ENCODE results near the gene CSRP2.
A peak's percentile ranks its signal among the peaks of the same experiment; 100 is the strongest.

The CSRP2 gene

DNA sequence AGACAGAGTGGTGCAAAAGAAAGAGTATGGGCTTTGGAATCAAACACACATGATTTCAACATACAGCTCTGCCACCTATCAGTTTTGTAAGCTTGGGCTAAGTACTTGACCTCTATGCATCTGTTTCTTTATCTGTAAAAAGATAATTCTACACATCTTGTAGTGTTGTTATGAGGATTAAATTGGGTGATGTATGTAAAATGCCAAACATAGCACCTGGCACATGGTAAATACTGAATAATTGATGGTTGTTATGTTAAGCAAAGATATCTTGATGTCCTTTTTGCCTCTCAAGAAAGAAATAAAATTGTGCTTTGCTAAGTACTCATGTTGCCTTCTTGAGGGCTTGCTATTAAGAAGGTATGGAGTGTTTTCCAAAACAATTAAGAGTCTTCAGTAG is 2.3 kb upstream of the CSRP2 start:
- TF ChIP-seq Cebpa-rat (IDR thresholded peaks at IDR 0.05) = no peak

DNA sequence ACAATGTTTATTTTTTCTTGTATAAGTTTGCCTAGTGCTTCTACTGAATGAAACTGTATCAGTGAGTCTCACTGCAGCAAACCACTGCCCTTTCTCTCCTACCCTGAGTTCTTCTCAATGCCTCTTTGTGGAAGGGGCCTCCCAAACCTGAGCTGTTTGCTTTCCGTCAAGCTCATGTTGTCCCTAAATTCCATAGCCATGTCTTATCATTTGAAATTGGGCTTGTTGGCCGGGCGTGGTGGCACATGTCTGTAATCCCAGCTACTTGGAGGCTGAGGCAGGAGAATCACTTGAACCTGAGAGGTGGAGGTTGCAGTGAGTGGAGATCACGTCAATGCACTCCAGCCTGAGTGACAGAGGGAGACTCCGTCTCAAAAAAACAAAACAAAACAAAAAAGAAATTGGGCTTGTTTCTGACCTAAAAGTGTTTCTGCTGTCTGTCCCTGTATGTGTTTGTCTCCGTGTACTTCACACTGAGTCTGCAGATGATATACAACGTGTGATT is 1.8 kb upstream of the CSRP2 start:
- Histone ChIP-seq H3K4me3 (no peak overlapping the region), H4K20me1 (no peaks in the 10 kb centered on the region), H3K9me3 (replicated peaks in 1 of 11) (no peaks in the 10 kb centered on the region), H3K36me3 (no peaks in the 10 kb centered on the region), H3K27ac (no peak overlapping the region), H3K27me3 (peaks cover 0 to 20% (median 9%) of the 10 kb centered on the region in 11 experiments; a peak in 13 of 22 replicates), H3K4me2 (no peak overlapping the region), H3K4me1 (peaks cover 0 to 33% (median 14%) of the 10 kb centered on the region in 10 experiments; a peak in 15 of 20 replicates), H3K9ac (no peak overlapping the region)
- no peak for TF ChIP-seq Cebpa-rat (IDR thresholded peaks at IDR 0.05)

More for the DNA sequence above, 2.3 kb upstream of the CSRP2 start:
- H3K27ac ChIP-seq = no peak overlapping the region
- H3K4me1 ChIP-seq = peaks cover 0 to 33% (median 14%) of the 10 kb centered on the region in 10 experiments; a peak in 15 of 20 replicates
- H3K9ac ChIP-seq = no peak overlapping the region
- H3K4me2 ChIP-seq = no peak overlapping the region
- peaks cover 0 to 20% (median 9%) of the 10 kb centered on the region in 11 experiments; a peak in 13 of 22 replicates for H3K27me3 ChIP-seq
- no peaks in the 10 kb centered on the region for H3K9me3 ChIP-seq (replicated peaks in 1 of 11)
- no peaks in the 10 kb centered on the region for H3K36me3 ChIP-seq
- no peak overlapping the region for H3K4me3 ChIP-seq
- H4K20me1 ChIP-seq = no peaks in the 10 kb centered on the region

DNA sequence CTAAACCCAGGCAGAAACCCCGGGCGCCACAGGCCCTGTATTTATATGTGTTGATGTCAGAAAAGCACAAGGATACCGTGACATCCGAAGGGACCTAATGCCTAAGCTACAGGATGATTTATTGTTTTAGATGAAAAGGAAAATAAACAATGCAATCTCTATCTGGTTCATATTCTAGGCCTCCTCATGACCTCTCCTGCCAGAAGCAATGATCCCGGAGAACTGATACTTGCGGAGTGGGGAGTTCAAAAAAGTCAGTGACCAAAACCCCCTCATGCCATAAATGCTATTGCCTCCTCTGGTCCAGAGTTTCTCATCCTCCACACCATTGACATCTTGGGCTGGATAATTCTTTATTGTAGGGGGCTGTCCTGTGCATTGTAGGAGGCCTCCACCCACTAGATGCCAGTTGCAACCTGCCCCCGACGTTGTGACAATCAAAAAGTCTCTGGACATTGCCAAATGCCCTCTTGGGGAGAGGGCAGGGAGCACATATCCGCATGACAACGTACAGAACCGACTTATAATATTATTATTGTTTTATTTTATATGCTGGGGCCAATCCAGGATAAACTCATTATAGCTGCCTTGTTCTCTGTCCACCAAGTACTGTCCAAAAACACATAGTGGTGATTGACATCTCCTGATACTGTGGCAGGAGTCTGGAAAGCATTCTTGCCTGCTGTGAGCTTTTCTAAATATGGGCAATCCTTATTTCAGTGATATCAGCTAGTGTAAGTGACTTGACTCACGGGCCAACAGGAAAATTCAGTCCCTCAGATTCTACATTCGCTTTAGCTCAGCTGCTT is 1.1 kb upstream of the CSRP2 start:
- Histone ChIP-seq H3K27ac (peak overlapping the region in 6 of 11 experiments; percentile 69 to 77 (median 75); a peak in 6 of 22 replicates), H3K4me2 (peak overlapping the region; percentile 89 to 99 (median 94)), H3K27me3 (peaks cover 0 to 20% (median 9%) of the 10 kb centered on the region in 11 experiments; a peak in 13 of 22 replicates)

DNA sequence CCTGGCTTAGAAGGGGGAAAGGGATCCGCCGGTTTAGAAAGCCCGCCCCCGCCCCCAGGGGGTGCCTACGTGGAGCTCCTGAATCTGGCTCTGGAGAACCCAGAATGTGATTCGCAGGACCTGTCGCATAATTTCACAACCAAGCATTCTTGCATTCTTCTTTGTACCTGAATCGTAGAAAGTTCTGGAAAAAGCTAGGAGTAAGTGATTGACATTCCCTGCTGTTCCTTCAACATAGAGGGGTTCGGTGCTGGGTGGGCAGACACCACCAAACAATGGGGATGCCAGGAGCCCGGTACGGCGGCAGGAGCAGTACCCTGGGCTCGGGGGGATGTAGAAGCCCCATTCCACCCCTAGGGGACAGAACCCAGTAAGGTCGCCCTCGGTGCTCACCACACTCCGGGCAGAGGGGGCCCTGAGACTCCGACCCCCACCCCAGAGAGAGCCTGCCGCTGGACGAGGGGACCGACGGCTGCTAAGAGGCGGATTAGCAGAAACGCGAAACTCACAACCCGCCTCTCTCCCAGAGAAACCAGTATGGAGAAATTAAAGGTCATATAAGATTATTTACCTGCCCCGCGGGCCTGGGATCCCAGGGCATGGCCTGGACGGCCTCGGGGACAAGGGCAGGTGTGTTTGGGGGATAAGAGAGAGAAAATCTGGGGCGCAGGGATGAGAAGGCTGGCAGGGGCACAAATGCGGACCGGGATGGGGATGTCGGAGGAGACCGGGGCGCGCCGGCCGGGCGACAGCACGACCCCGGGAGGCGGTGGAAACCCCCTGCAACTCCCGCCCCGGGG is 520 bp downstream of the CSRP2 start:
- H3K4me3 ChIP-seq = peak overlapping the region; percentile 70 to 91 (median 82)
- H3K4me2 ChIP-seq = peak overlapping the region; percentile 89 to 99 (median 94)
- peak overlapping the region; percentile 8 to 77 (median 72); a peak in 20 of 22 replicates for H3K27ac ChIP-seq

More for the DNA sequence above, 1.1 kb upstream of the CSRP2 start:
- Histone ChIP-seq H3K9me3 (replicated peaks in 1 of 11) (no peaks in the 10 kb centered on the region), H3K36me3 (no peaks in the 10 kb centered on the region), H4K20me1 (no peaks in the 10 kb centered on the region), H3K9ac (peak overlapping the region in 10 of 11 experiments; percentile 73 to 85 (median 82); a peak in 15 of 22 replicates), H3K4me1 (peaks cover 0 to 33% (median 14%) of the 10 kb centered on the region in 10 experiments; a peak in 15 of 20 replicates), H3K4me3 (peak overlapping the region; percentile 70 to 91 (median 82); a peak in 19 of 20 replicates)
- TF ChIP-seq Cebpa-rat (IDR thresholded peaks at IDR 0.05) = no peak

DNA sequence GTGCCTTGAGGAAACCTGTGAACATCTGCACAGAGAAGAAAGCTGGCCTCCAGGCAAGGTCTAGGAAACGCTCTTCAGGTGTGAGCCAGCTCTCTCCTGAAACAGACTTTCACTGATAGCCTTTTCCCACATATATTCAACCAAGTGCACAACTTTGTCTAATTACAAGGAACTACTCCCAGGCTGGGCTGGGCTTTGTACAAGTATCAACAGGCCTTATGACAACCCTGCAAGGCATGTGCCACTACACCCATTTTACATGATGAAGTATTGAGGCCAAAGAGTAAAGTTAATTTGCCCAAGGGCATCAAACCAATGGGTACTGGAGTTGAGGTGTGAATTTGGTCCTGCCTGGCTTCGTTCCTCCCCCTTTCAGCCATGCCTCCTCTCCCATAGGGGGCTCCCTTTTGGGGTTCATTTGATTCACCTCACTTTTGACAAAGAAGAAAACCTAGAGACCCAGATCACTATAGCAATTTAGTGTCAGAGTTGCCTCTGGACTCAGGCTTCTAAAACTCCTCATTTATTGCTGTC is 2.1 kb downstream of the CSRP2 start:
- peak overlapping the region in 9 of 11 experiments; percentile 1 to 97 (median 89); a peak in 15 of 22 replicates for H3K4me2 ChIP-seq
- peaks cover 0 to 12% (median 0%) of the 10 kb centered on the region in 11 experiments; a peak in 1 of 22 replicates for H3K36me3 ChIP-seq
- no peak overlapping the region for H3K9ac ChIP-seq
- peaks cover 0 to 20% (median 9%) of the 10 kb centered on the region in 11 experiments; a peak in 13 of 22 replicates for H3K27me3 ChIP-seq
- peaks cover 0 to 38% (median 24%) of the 10 kb centered on the region in 10 experiments; a peak in 18 of 20 replicates for H3K4me1 ChIP-seq
- no peak overlapping the region for H3K27ac ChIP-seq
- TF ChIP-seq Cebpa-rat (IDR thresholded peaks at IDR 0.05) = no peak
- peaks cover 0 to 7% (median 0%) of the 10 kb centered on the region in 11 experiments; a peak in 3 of 22 replicates for H3K9me3 ChIP-seq (replicated peaks in 1 of 11)
- H3K4me3 ChIP-seq = peak overlapping the region in 1 of 10 experiments; percentile 91; a peak in 1 of 20 replicates
- H4K20me1 ChIP-seq = no peaks in the 10 kb centered on the region

More for the DNA sequence above, 520 bp downstream of the CSRP2 start:
- H4K20me1 ChIP-seq = no peaks in the 10 kb centered on the region
- peaks cover 0 to 20% (median 9%) of the 10 kb centered on the region in 11 experiments; a peak in 13 of 22 replicates for H3K27me3 ChIP-seq
- H3K36me3 ChIP-seq = 0 out of 22 replicates have a peak, but pooled peaks cover 0 to 1% (median 0%) of the 10 kb centered on the region in 11 experiments
- no peak for TF ChIP-seq Cebpa-rat (IDR thresholded peaks at IDR 0.05)
- H3K4me1 ChIP-seq = peaks cover 0 to 29% (median 14%) of the 10 kb centered on the region in 10 experiments; a peak in 15 of 20 replicates
- peaks cover 0 to 7% (median 0%) of the 10 kb centered on the region in 11 experiments; a peak in 1 of 22 replicates for H3K9me3 ChIP-seq (replicated peaks in 1 of 11)
- peak overlapping the region; percentile 73 to 85 (median 81) for H3K9ac ChIP-seq

DNA sequence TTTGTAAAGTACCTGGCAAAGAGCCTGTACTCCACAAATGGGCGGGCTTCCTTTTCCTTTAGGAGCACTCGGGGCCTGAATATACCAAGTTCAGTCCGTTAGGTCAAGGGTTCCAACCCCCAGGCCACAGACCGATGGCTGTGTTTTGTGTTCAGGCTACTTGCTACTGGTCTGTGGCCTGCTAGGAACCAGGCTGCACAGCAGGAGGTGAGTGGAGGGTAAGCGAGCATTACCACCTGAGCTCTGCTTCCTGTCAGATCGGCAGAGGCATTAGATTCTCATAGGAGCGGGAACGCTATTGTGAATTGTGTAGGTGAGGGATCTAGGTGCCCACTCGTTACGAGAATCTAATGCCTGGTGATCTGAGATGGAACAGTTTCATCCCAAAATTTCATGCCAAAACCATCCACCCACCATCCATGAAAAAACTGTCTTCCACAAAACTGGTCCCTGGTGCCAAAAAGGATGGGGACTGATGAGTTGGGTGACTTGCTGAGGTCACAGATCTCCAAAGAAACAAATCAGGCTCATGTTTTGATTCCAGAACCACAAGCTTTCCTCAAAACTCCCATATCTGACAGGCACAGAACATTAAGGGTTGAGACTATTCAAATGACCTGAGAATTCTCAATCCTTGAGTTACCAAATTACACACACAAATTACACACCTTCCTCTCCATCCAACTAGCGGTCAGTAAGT is 4.2 kb downstream of the CSRP2 start:
- Histone ChIP-seq H3K36me3 (peaks cover 0 to 15% (median 0%) of the 10 kb centered on the region in 11 experiments; a peak in 5 of 22 replicates), H3K4me2 (no peak overlapping the region), H3K27ac (no peak overlapping the region), H3K9me3 (replicated peaks in 1 of 11) (peaks cover 0 to 17% (median 0%) of the 10 kb centered on the region in 11 experiments; a peak in 8 of 22 replicates), H3K9ac (no peak overlapping the region), H4K20me1 (no peaks in the 10 kb centered on the region), H3K4me3 (no peak overlapping the region), H3K4me1 (peaks cover 0 to 47% (median 27%) of the 10 kb centered on the region in 10 experiments; a peak in 18 of 20 replicates), H3K27me3 (peaks cover 0 to 20% (median 9%) of the 10 kb centered on the region in 11 experiments; a peak in 13 of 22 replicates)
- no peak for TF ChIP-seq Cebpa-rat (IDR thresholded peaks at IDR 0.05)

DNA sequence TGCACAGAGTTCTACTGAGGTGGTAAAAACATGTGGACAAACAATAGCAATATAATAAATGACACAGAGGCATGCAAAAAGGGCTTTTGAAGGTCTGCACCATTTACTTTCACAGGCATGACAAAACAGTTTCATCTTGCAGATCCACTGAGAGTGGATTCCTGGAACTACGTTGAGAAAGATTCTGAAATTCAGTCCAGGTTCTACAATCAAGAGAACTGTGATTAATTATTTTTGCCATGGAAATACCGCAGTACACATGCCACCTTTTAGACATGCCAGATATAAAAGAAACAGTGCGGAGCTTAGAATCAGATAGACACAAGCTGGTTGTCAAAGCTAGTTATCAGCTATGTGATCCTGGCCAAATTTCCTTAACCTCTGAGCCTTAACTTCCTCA is 4.8 kb downstream of the CSRP2 start:
- H3K4me3 ChIP-seq = no peak overlapping the region
- peaks cover 0 to 20% (median 9%) of the 10 kb centered on the region in 11 experiments; a peak in 13 of 22 replicates for H3K27me3 ChIP-seq
- H3K27ac ChIP-seq = no peak overlapping the region
- peaks cover 0 to 47% (median 27%) of the 10 kb centered on the region in 10 experiments; a peak in 18 of 20 replicates for H3K4me1 ChIP-seq
- H3K4me2 ChIP-seq = no peak overlapping the region
- TF ChIP-seq Cebpa-rat (IDR thresholded peaks at IDR 0.05) = no peak
- H3K36me3 ChIP-seq = peaks cover 0 to 21% (median 0%) of the 10 kb centered on the region in 11 experiments; a peak in 5 of 22 replicates
- no peak overlapping the region for H3K9ac ChIP-seq
- peaks cover 0 to 23% (median 6%) of the 10 kb centered on the region in 11 experiments; a peak in 13 of 22 replicates for H3K9me3 ChIP-seq (replicated peaks in 1 of 11)
- no peaks in the 10 kb centered on the region for H4K20me1 ChIP-seq
